OCI-LY7 (cell line): ENCODE results near the gene SMURF1. TPM values are rescaled to one million over a fixed set of nuclear protein-coding genes. Genes with fewer than 3 reads are reported as not detected.

Source experiments
- BruUV-seq: library from RNA; stranded (reverse); fragments of 400-500 nt; replicated peaks from 2 replicates; lab custom pipeline; 2021; lab: Mats Ljungman, UMichigan
- CTCF ChIA-PET: fragments of 300-600 bp; sonication (Branson Sonifier 250); formaldehyde crosslinking; loops from one replicate; lab custom pipeline; 2022; ENCODE audit warnings: antibody characterized with exemption; ENCODE audit not compliant: unreplicated experiment; lab: Charles Lee
- POLR2A ChIA-PET: fragments of 300-600 bp; sonication (Branson Sonifier 250); formaldehyde crosslinking; loops from one replicate; lab custom pipeline; 2022; ENCODE audit warnings: antibody characterized with exemption; lab: Charles Lee
- DNase-seq: peaks from one replicate; pipeline ENCODE4 v3.0.0-alpha.2; 2015; ENCODE audit warnings: low spot score
- H2AFZ ChIP-seq: fragments of 200-600 bp; sonication (generic), shearing (Covaris generic); 2 replicates; pipeline ENCODE4 v1.6.1; 2014; ENCODE audit warnings: mild to moderate bottlenecking, antibody characterized with exemption, low read length, moderate library complexity
- H3K27ac ChIP-seq: fragments of 200-600 bp; sonication (generic); 2 replicates; pipeline ENCODE4 v1.5.1; 2014; ENCODE audit warnings: mixed run types, low read depth, mild to moderate bottlenecking, moderate library complexity, low read length, inconsistent platforms; ENCODE audit not compliant: poor library complexity, severe bottlenecking
- H3K36me3 ChIP-seq: fragments of 200-600 bp; sonication (generic); 2 replicates; pipeline ENCODE4 v1.6.1; 2014; ENCODE audit warnings: mild to moderate bottlenecking, antibody characterized with exemption, low read length, moderate library complexity, mixed read lengths; ENCODE audit not compliant: insufficient read depth
- H3K4me1 ChIP-seq: fragments of 200-600 bp; sonication (generic); 2 replicates; pipeline ENCODE4 v1.5.1; 2014; ENCODE audit warnings: mild to moderate bottlenecking, low read length; ENCODE audit not compliant: insufficient read depth, poor library complexity, severe bottlenecking
- H3K4me2 ChIP-seq: fragments of 200-600 bp; sonication (generic); 2 replicates; pipeline ENCODE4 v1.6.1; 2014; ENCODE audit warnings: mild to moderate bottlenecking, low read length
- H3K4me3 ChIP-seq: fragments of 200-600 bp; sonication (generic); 2 replicates; pipeline ENCODE4 v1.5.1; 2014; ENCODE audit warnings: mild to moderate bottlenecking, low read depth, low read length; ENCODE audit not compliant: poor library complexity, severe bottlenecking
- H3K79me2 ChIP-seq: fragments of 200-600 bp; sonication (generic); 2 replicates; pipeline ENCODE4 v1.6.1; 2016; ENCODE audit warnings: low read depth, mild to moderate bottlenecking, low read length, moderate library complexity, mixed read lengths; ENCODE audit not compliant: insufficient read depth
- H3K9me2 ChIP-seq: fragments of 200-600 bp; sonication (generic); 2 replicates; pipeline ENCODE4 v1.6.1; 2016; ENCODE audit warnings: mild to moderate bottlenecking, low read length, mixed read lengths; ENCODE audit not compliant: insufficient read depth
- H3K9me3 ChIP-seq: fragments of 200-600 bp; sonication (generic); 2 replicates; pipeline ENCODE4 v1.6.1; 2014; ENCODE audit warnings: mild to moderate bottlenecking, mixed run types, low read length, mixed read lengths
- H4K20me1 ChIP-seq: fragments of 200-600 bp; sonication (generic); 2 replicates; pipeline ENCODE4 v1.6.1; 2014; ENCODE audit warnings: mild to moderate bottlenecking, antibody characterized with exemption, low read length, moderate library complexity, mixed read lengths; ENCODE audit not compliant: insufficient read depth
- CTCF ChIP-seq: fragments of 200-600 bp; sonication (generic); conservative IDR thresholded peaks from 2 replicates; pipeline ENCODE4 v1.5.1; 2014; ENCODE audit warnings: mild to moderate bottlenecking, antibody characterized with exemption, low read length, moderate library complexity, mixed read lengths
- EZH2phosphoT487 ChIP-seq: fragments of 200-600 bp; sonication (generic); IDR thresholded peaks from 2 replicates; pipeline ENCODE4 v1.6.1; 2018; ENCODE audit warnings: low read depth, borderline replicate concordance, mild to moderate bottlenecking, mixed run types, antibody characterized with exemption, low read length, moderate library complexity, mixed read lengths
- intact Hi-C: fragments of 100-400 bp; cut with micrococcal nuclease; formaldehyde crosslinking; loops from one replicate; pipeline ENCODE4 v1.10.0; 2022; ENCODE audit not compliant: unreplicated experiment
- total RNA-seq, 2 experiments: library from RNA; depleted of rRNA in 1 of 2; stranded (reverse); fragments of >200 nt in 1 of 2; shearing (Covaris generic) in 1 of 2; gene quantifications; 2 replicates each; pipeline ENCODE4 v1.2.3, GENCODE V29; 2014 to 2022

SMURF1 gene
- total RNA-seq, 2 experiments from 2014 or later, result 11.5 to 17.8 TPM

- no peaks in the 10 kb centered on the region for H3K9me2 ChIP-seq
- no peaks in the 10 kb centered on the region for H3K4me1 ChIP-seq
- peaks cover 8% of the 10 kb centered on the region for H4K20me1 ChIP-seq
- ChIA-PET CTCF (no interaction called here), POLR2A (interaction anchor here (0.6 kb wide), 2 partner anchors 230 to 1352 kb away, joined by 3 read pairs; no protein-coding TSS in a partner anchor)
- BruUV-seq, result no TSS peak
- peaks cover 14% of the 10 kb centered on the region; the same call in 1 of the 2 replicates for H3K36me3 ChIP-seq
- H2AFZ ChIP-seq, result no peak overlapping the region
- DNase-seq, result no peak
- H3K27ac ChIP-seq, result no peak overlapping the region
- no peak overlapping the region for H3K4me3 ChIP-seq
- peaks cover 65% of the 10 kb centered on the region for H3K79me2 ChIP-seq
- intact Hi-C loops, result no loop called here
- peaks cover 21% of the 10 kb centered on the region; the same call in 1 of the 2 replicates for H3K9me3 ChIP-seq
- no peak for TF ChIP-seq EZH2phosphoT487
- no peak overlapping the region for H3K4me2 ChIP-seq
These were observed 47.6 kb downstream of the SMURF1 start for GRCh38 chr7:99096124-99096887.

GRCh38 chr7:99095698-99096097, 48.2 kb downstream of the SMURF1 start:
- intact Hi-C loops, result no loop called here
- no peak overlapping the region for H3K4me2 ChIP-seq
- H3K36me3 ChIP-seq, result peaks cover 14% of the 10 kb centered on the region; the same call in 1 of the 2 replicates
- BruUV-seq, result no TSS peak
- CTCF ChIA-PET, result no interaction called here
- no peak for DNase-seq
- POLR2A ChIA-PET, result interaction anchor here (0.6 kb wide), 1 partner anchor 1351 kb away, joined by 3 read pairs; no protein-coding TSS in a partner anchor
- H3K9me3 ChIP-seq, result peaks cover 21% of the 10 kb centered on the region; the same call in 1 of the 2 replicates
- H2AFZ ChIP-seq, result no peak overlapping the region
- peaks cover 69% of the 10 kb centered on the region for H3K79me2 ChIP-seq
- TF ChIP-seq EZH2phosphoT487, result no peak
- TF ChIP-seq CTCF, result no peak
- no peak overlapping the region for H3K27ac ChIP-seq
- no peaks in the 10 kb centered on the region for H3K9me2 ChIP-seq
- H3K4me3 ChIP-seq, result no peak overlapping the region
- no peaks in the 10 kb centered on the region for H3K4me1 ChIP-seq
- peaks cover 12% of the 10 kb centered on the region for H4K20me1 ChIP-seq

- intact Hi-C loops, result no loop called here
- DNase-seq, result no peak
These were observed 49.5 kb downstream of the SMURF1 start for GRCh38 chr7:99094401-99094800.

More at GRCh38 chr7:99094401-99094800, 49.5 kb downstream of the SMURF1 start:
- H3K4me3 ChIP-seq, result no peak overlapping the region
- H4K20me1 ChIP-seq, result peaks cover 13% of the 10 kb centered on the region
- H3K4me1 ChIP-seq, result no peaks in the 10 kb centered on the region
- no peak for TF ChIP-seq CTCF
- TF ChIP-seq EZH2phosphoT487, result no peak
- peaks cover 59% of the 10 kb centered on the region for H3K79me2 ChIP-seq
- POLR2A ChIA-PET, result interaction anchor here (0.6 to 1.3 kb wide), 4 partner anchors 17 to 97 kb away, joined by 4 to 5 read pairs (median 4); no protein-coding TSS in a partner anchor
- no peak overlapping the region for H3K4me2 ChIP-seq
- H3K36me3 ChIP-seq, result peaks cover 6% of the 10 kb centered on the region; the same call in 1 of the 2 replicates
- H3K9me2 ChIP-seq, result no peaks in the 10 kb centered on the region
- H2AFZ ChIP-seq, result no peak overlapping the region
- H3K27ac ChIP-seq, result no peak overlapping the region
- peaks cover 15% of the 10 kb centered on the region; the same call in 1 of the 2 replicates for H3K9me3 ChIP-seq
- CTCF ChIA-PET, result no interaction called here
- no TSS peak for BruUV-seq
